A673 (cell line): Measurements from ENCODE around the gene ZC3H12C. TPM values are rescaled to one million over a fixed set of nuclear protein-coding genes. Genes with fewer than 3 reads are reported as not detected.

Experiments used
- BruUV-seq: library from RNA; stranded (reverse); fragments of 400-500 nt; replicated peaks from 2 replicates; lab custom pipeline; 2021; lab: Mats Ljungman, UMichigan
- CTCF ChIA-PET: fragments of 300-600 bp; sonication (Branson Sonifier 250); formaldehyde crosslinking; loops from one replicate; lab custom pipeline; 2022; ENCODE audit warnings: antibody characterized with exemption; lab: Charles Lee
- POLR2A ChIA-PET: fragments of 300-600 bp; sonication (Branson Sonifier 250); formaldehyde crosslinking; loops from one replicate; lab custom pipeline; 2022; ENCODE audit warnings: antibody characterized with exemption; ENCODE audit not compliant: low non-redundant PET; lab: Charles Lee
- DNase-seq: peaks from one replicate; pipeline ENCODE4 v3.0.0-alpha.2; 2015; ENCODE audit warnings: low spot score
- H3K27ac ChIP-seq: fragments of 200-600 bp; sonication (generic); 2 replicates; pipeline ENCODE4 v1.5.1; 2016; ENCODE audit warnings: mixed run types, low read depth, mild to moderate bottlenecking, mixed read lengths, antibody characterized with exemption, low read length; ENCODE audit not compliant: poor library complexity, severe bottlenecking
- H3K27me3 ChIP-seq: fragments of 200-600 bp; sonication (generic); replicated peaks from 2 replicates; pipeline ENCODE4 v1.6.1; 2017; ENCODE audit warnings: mixed run types, low read depth, mild to moderate bottlenecking, mixed read lengths, antibody characterized with exemption, low read length; ENCODE audit not compliant: insufficient read depth, poor library complexity
- H3K36me3 ChIP-seq: fragments of 200-600 bp; sonication (generic); 2 replicates; pipeline ENCODE4 v1.6.1; 2016; ENCODE audit warnings: mixed run types, mild to moderate bottlenecking, mixed read lengths, antibody characterized with exemption, low read length; ENCODE audit not compliant: insufficient read depth, poor library complexity, severe bottlenecking
- H3K4me1 ChIP-seq: fragments of 200-600 bp; sonication (generic); 2 replicates; pipeline ENCODE4 v1.6.1; 2017; ENCODE audit warnings: mixed run types, mild to moderate bottlenecking, mixed read lengths, antibody characterized with exemption, low read length; ENCODE audit not compliant: insufficient read depth, poor library complexity, severe bottlenecking
- H3K4me3 ChIP-seq: fragments of 200-600 bp; sonication (generic); 2 replicates; pipeline ENCODE4 v1.5.1; 2016; ENCODE audit warnings: low read depth, mixed run types, mild to moderate bottlenecking, mixed read lengths, low read length; ENCODE audit not compliant: poor library complexity, severe bottlenecking
- H3K9me3 ChIP-seq: fragments of 200-600 bp; sonication (generic); 2 replicates; pipeline ENCODE4 v1.6.1; 2016; ENCODE audit warnings: mixed run types, low read depth, mild to moderate bottlenecking, mixed read lengths, antibody characterized with exemption, low read length; ENCODE audit not compliant: poor library complexity, severe bottlenecking
- CTCF ChIP-seq: fragments of 300-800, 200-600 bp; sonication (generic); conservative IDR thresholded peaks from 2 replicates; pipeline ENCODE4 v1.5.1; 2017; ENCODE audit warnings: low read depth, mild to moderate bottlenecking, antibody characterized with exemption, low read length, moderate library complexity, mixed read lengths
- EZH2 ChIP-seq: fragments of 200-600 bp; sonication (generic); IDR thresholded peaks from 2 replicates; pipeline ENCODE4 v1.6.1; 2017; ENCODE audit warnings: borderline replicate concordance, low read depth, mild to moderate bottlenecking, mixed read lengths, antibody characterized with exemption, low read length; ENCODE audit not compliant: poor library complexity, severe bottlenecking
- intact Hi-C: fragments of 100-400 bp; cut with micrococcal nuclease; formaldehyde crosslinking; loops from one replicate; pipeline ENCODE4 v1.10.0; 2022; ENCODE audit not compliant: unreplicated experiment
- total RNA-seq: library from RNA; stranded (reverse); gene quantifications from 2 replicates; pipeline ENCODE4 v1.2.3, GENCODE V29; 2021

The ZC3H12C gene
- total RNA-seq, 1 experiment from 2014 or later, result 21.7 TPM

GRCh38 chr11:110130642-110131238, 37.5 kb downstream of the ZC3H12C start:
- POLR2A ChIA-PET, result interaction anchor here (0.6 kb wide), 1 partner anchor 47 kb away, joined by 3 read pairs; no protein-coding TSS in a partner anchor
- TF ChIP-seq EZH2 (no peak), CTCF (no peak)

GRCh38 chr11:110131386-110132123, 38.4 kb downstream of the ZC3H12C start:
- ChIA-PET POLR2A (interaction anchor here (0.6 kb wide), 3 partner anchors 48 to 476 kb away, joined by 3 to 4 read pairs (median 3); no protein-coding TSS in a partner anchor), CTCF (no interaction called here)
- Histone ChIP-seq H3K27me3 (no peaks in the 10 kb centered on the region), H3K36me3 (no peaks in the 10 kb centered on the region), H3K4me1 (peaks cover 80% of the 10 kb centered on the region), H3K27ac (no peak overlapping the region), H3K9me3 (no peaks in the 10 kb centered on the region), H3K4me3 (no peak overlapping the region)
- TF ChIP-seq CTCF (no peak), EZH2 (no peak)
- intact Hi-C loops, result no loop called here
- BruUV-seq, result no TSS peak
- peak; percentile 55 for DNase-seq

More at GRCh38 chr11:110130642-110131238, 37.5 kb downstream of the ZC3H12C start:
- peak; percentile 63 for DNase-seq
- no TSS peak for BruUV-seq
- no peaks in the 10 kb centered on the region for H3K36me3 ChIP-seq
- intact Hi-C loops, result no loop called here
- H3K27ac ChIP-seq, result no peak overlapping the region
- no peaks in the 10 kb centered on the region for H3K27me3 ChIP-seq
- CTCF ChIA-PET, result interaction anchor here (1.1 kb wide), 1 partner anchor 237 kb away, joined by 3 read pairs; no protein-coding TSS in a partner anchor
- H3K4me1 ChIP-seq, result peaks cover 80% of the 10 kb centered on the region
- no peaks in the 10 kb centered on the region for H3K9me3 ChIP-seq
- no peak overlapping the region for H3K4me3 ChIP-seq

GRCh38 chr11:110133160-110133559, 40.0 kb downstream of the ZC3H12C start:
- Histone ChIP-seq H3K36me3 (peaks cover 7% of the 10 kb centered on the region), H3K4me3 (no peak overlapping the region), H3K4me1 (peaks cover 65% of the 10 kb centered on the region), H3K27me3 (no peaks in the 10 kb centered on the region), H3K9me3 (no peaks in the 10 kb centered on the region), H3K27ac (peak overlapping the region; percentile 5)
- DNase-seq, result no peak
- TF ChIP-seq CTCF (no peak), EZH2 (no peak)
- CTCF ChIA-PET, result no interaction called here
- POLR2A ChIA-PET, result no interaction called here
- intact Hi-C loops, result no loop called here
- BruUV-seq, result no TSS peak
